Stimulated activated CD8-positive, alpha-beta memory T cell treated with anti-CD3 and anti-CD28 coated beads, Interleukin-12 subunit alpha, Interleukin-12 subunit beta, amount 100 ng/mL, for 1 hour (primary cell): Measurements from ENCODE around the gene CRY2.
A peak's percentile ranks its signal among the peaks of the same experiment; 100 is the strongest.

ENCODE experiments used
- DNase-seq: peaks from one replicate; pipeline ENCODE4 v3.0.0-alpha.2; 2020; ENCODE audit warnings: low read depth

Gene CRY2

GRCh38 chr11:45879803-45880686, 32.8 kb downstream of the CRY2 start:
- DNase-seq = no peak

- DNase-seq = no peak
These were observed 33.7 kb downstream of the CRY2 start for GRCh38 chr11:45880772-45881570.

GRCh38 chr11:45881708-45882368, 34.6 kb downstream of the CRY2 start:
- DNase-seq = no peak

- DNase-seq = no peak
These were observed 37.4 kb downstream of the CRY2 start for GRCh38 chr11:45884596-45885185.

GRCh38 chr11:45885274-45885920, 38.1 kb downstream of the CRY2 start, which contains the start of gene MAPK8IP1:
TSS of gene MAPK8IP1 (plus strand) at chr11:45885651. CDS start at chr11:45885821, 170 bp downstream.
- DNase-seq = peak; percentile 27

- DNase-seq = no peak
These were observed 38.8 kb downstream of the CRY2 start for GRCh38 chr11:45885921-45886721.

- no peak for DNase-seq
These were observed 39.7 kb downstream of the CRY2 start for GRCh38 chr11:45886816-45887520.

GRCh38 chr11:45887587-45887986, 40.3 kb downstream of the CRY2 start:
- no peak for DNase-seq

- no peak for DNase-seq
These were observed 42.3 kb downstream of the CRY2 start for GRCh38 chr11:45889555-45889954.

GRCh38 chr11:45889966-45890365, 42.7 kb downstream of the CRY2 start:
- DNase-seq = no peak

GRCh38 chr11:45890886-45891550, 43.7 kb downstream of the CRY2 start:
- DNase-seq = no peak

GRCh38 chr11:45892856-45893255, 45.6 kb downstream of the CRY2 start:
- no peak for DNase-seq

GRCh38 chr11:45894555-45895247, 47.4 kb downstream of the CRY2 start:
- no peak for DNase-seq

GRCh38 chr11:45895553-45896259, 48.4 kb downstream of the CRY2 start:
- DNase-seq = no peak

- no peak for DNase-seq
These were observed 49.2 kb downstream of the CRY2 start for GRCh38 chr11:45896422-45896984.

GRCh38 chr11:45897556-45897955, 50.3 kb downstream of the CRY2 start:
- DNase-seq = no peak

GRCh38 chr11:45899086-45899447, 51.8 kb downstream of the CRY2 start:
- DNase-seq = no peak
